MM.1S (cell line): ENCODE data around the gene CGB2.
"Not testable (repeated sequence)": the region's sequence is repeated elsewhere in the genome, so short reads cannot be mapped to it uniquely, and the experiment has no call there.

Source experiments
- DNase-seq: peaks from one replicate; pipeline ENCODE4 v3.0.0-alpha.2; 2015
- H2AFZ ChIP-seq: fragments of 300-600 bp; sonication (generic); 2 replicates; pipeline ENCODE4 v1.6.0; 2016; ENCODE audit warnings: antibody characterized with exemption, low read length
- H3F3A ChIP-seq: fragments of 300-600 bp; sonication (generic); 2 replicates; pipeline ENCODE4 v1.6.1; 2016; ENCODE audit warnings: mild to moderate bottlenecking, antibody characterized with exemption, low read length, moderate library complexity, mixed read lengths; ENCODE audit not compliant: insufficient read depth
- H3K27ac ChIP-seq: fragments of 300-600 bp; sonication (generic); 2 replicates; pipeline ENCODE4 v1.5.1; 2016; ENCODE audit warnings: mild to moderate bottlenecking, low read length
- H3K27me3 ChIP-seq: fragments of 300-600 bp; sonication (generic); replicated peaks from 2 replicates; pipeline ENCODE4 v1.6.0; 2016; ENCODE audit warnings: low read length; ENCODE audit not compliant: insufficient read depth
- H3K36me3 ChIP-seq: fragments of 300-600 bp; sonication (generic); replicated peaks from 2 replicates; pipeline ENCODE4 v1.6.1; 2016; ENCODE audit warnings: mild to moderate bottlenecking, low read length, mixed read lengths; ENCODE audit not compliant: insufficient read depth
- H3K4me1 ChIP-seq: fragments of 300-600 bp; sonication (generic); 2 replicates; pipeline ENCODE4 v1.6.1; 2016; ENCODE audit warnings: low read length, mixed read lengths
- H3K4me2 ChIP-seq: fragments of 300-600 bp; sonication (generic); 2 replicates; pipeline ENCODE4 v1.6.0; 2016; ENCODE audit warnings: low read depth, low read length
- H3K4me3 ChIP-seq: fragments of 300-600 bp; sonication (generic); 2 replicates; pipeline ENCODE4 v1.5.1; 2016; ENCODE audit warnings: low read length, mixed read lengths
- H3K79me2 ChIP-seq: fragments of 300-600 bp; sonication (generic); 2 replicates; pipeline ENCODE4 v1.6.1; 2016; ENCODE audit warnings: mixed run types, low read length, mixed read lengths
- H3K9ac ChIP-seq: fragments of 300-600 bp; sonication (generic); 2 replicates; pipeline ENCODE4 v1.6.1; 2016; ENCODE audit warnings: low read length, mixed read lengths
- H3K9me2 ChIP-seq: fragments of 300-600 bp; sonication (generic); replicated peaks from 2 replicates; pipeline ENCODE4 v1.6.1; 2016; ENCODE audit warnings: mild to moderate bottlenecking, low read length, mixed read lengths; ENCODE audit not compliant: insufficient read depth
- H3K9me3 ChIP-seq: fragments of 300-600 bp; sonication (generic); replicated peaks from 2 replicates; pipeline ENCODE4 v1.6.1; 2016; ENCODE audit warnings: mild to moderate bottlenecking, low read length, mixed read lengths; ENCODE audit not compliant: insufficient read depth
- H4K20me1 ChIP-seq: fragments of 300-600 bp; sonication (generic); 2 replicates; pipeline ENCODE4 v1.6.1; 2016; ENCODE audit warnings: mild to moderate bottlenecking, low read length, moderate library complexity, mixed read lengths; ENCODE audit not compliant: insufficient read depth
- EZH2 ChIP-seq: fragments of 300-600 bp; sonication (generic); optimal IDR thresholded peaks from 2 replicates; pipeline ENCODE3; 2017; ENCODE audit warnings: low read depth, mild to moderate bottlenecking, antibody characterized with exemption, low read length, mixed read lengths
- EZH2phosphoT487 ChIP-seq: fragments of 300-600 bp; sonication (generic); IDR thresholded peaks from 2 replicates; pipeline ENCODE4 v1.6.1; 2018; ENCODE audit warnings: antibody characterized with exemption, low read length
- TF ChIP-seq, protein P1 (sequence below): fragments of 300-600 bp; sonication (generic); IDR thresholded peaks from 2 replicates; pipeline ENCODE4 v1.5.1; 2016; ENCODE audit warnings: antibody characterized with exemption, low read length, mixed read lengths

The CGB2 gene

DNA sequence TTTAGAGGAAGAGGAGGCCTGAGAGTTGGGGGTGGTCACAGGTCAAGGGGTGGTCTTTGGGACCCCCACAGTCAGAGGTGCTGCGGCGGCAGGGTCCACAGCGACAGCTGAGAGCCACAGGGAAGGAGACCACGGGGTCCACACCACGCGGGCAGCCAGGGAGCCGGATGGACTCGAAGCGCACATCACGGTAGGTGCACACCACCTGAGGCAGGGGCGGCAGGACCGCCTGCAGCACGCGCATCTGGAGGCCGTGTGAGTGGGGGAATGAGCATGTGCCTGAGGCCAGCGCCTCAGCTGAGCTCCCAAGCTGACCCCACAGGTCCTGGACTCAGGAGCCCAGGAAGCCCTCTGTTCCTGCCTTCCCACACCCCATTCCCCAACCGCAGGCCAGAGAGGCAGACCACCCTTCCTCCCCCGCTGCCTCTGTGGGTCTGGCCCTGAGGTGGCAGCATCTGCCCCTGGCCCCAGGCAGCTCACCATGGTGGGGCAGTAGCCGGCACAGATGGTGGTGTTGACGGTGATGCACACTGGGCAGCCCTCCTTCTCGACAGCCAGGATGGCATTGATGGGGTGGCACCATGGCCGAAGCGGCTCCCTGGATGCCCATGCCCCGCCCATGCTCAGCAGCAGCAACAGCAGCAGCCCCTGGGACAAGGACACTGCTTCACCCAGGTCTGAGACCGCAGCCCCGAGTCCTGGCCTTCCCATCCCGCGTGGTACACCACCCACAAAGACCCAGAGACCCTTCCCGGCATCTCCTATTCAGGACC lies 15.4 kb upstream of the CGB2 start:
- Histone ChIP-seq H3K9me2 (no peaks in the 10 kb centered on the region), H3K36me3 (no peaks in the 10 kb centered on the region), H4K20me1 (no peaks in the 10 kb centered on the region), H2AFZ (no peak overlapping the region), H3K27ac (no peak overlapping the region), H3K4me3 (no peak overlapping the region), H3K9ac (no peak overlapping the region), H3K4me2 (no peak overlapping the region), H3F3A (no peaks in the 10 kb centered on the region), H3K27me3 (peaks cover 26% of the 10 kb centered on the region), H3K79me2 (no peaks in the 10 kb centered on the region), H3K4me1 (no peaks in the 10 kb centered on the region), H3K9me3 (no peaks in the 10 kb centered on the region)
- no peak for DNase-seq
- TF ChIP-seq EZH2phosphoT487 (no peak), EZH2 (no peak)
- TF ChIP-seq, protein P1, sequence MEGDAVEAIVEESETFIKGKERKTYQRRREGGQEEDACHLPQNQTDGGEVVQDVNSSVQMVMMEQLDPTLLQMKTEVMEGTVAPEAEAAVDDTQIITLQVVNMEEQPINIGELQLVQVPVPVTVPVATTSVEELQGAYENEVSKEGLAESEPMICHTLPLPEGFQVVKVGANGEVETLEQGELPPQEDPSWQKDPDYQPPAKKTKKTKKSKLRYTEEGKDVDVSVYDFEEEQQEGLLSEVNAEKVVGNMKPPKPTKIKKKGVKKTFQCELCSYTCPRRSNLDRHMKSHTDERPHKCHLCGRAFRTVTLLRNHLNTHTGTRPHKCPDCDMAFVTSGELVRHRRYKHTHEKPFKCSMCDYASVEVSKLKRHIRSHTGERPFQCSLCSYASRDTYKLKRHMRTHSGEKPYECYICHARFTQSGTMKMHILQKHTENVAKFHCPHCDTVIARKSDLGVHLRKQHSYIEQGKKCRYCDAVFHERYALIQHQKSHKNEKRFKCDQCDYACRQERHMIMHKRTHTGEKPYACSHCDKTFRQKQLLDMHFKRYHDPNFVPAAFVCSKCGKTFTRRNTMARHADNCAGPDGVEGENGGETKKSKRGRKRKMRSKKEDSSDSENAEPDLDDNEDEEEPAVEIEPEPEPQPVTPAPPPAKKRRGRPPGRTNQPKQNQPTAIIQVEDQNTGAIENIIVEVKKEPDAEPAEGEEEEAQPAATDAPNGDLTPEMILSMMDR: no peak

DNA sequence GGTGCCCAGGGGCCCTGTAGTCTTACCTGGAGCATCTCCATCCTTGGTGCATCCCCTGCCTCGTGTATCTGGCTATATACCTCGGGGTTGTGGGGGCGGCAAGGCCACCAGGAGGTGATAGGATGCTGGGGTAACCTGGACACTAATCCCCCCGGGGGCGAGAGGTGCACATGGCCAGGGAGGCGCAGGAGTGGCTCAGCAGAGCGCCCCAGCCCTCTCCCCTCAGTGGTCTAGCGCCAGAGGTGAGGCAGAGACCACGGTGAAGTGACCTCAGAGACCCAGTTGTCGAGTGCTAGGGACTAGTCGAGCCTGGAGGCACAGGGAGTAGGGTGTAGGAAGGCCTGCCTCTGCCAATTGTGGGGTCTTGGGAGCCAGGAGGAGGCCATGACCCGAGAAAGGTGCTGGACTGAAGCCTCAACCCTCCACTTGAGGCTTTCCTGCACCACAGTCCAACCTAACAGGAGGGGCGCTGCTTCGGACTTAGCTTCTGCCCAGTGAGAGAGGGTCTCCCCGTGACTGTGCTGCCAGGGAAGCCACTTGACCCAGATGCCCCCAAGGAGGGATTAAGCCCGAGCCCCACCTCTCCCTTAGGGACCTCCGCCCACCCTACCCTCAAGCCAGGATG lies 14.5 kb upstream of the CGB2 start, which contains the start of gene LHB:
Gene LHB (minus strand): TSS at position 51 of the 625 bp plus-strand sequence. CDS start 10 bp downstream, at position 41.
- Histone ChIP-seq H3K9me3 (no peaks in the 10 kb centered on the region), H2AFZ (0 out of 2 replicates have a peak within 1 kb of the TSS, but pooled peaks have one; percentile 11), H4K20me1 (no peaks in the 10 kb centered on the region), H3K4me1 (no peaks in the 10 kb centered on the region), H3K27me3 (peaks cover 30% of the 10 kb centered on the region), H3K79me2 (no peaks in the 10 kb centered on the region), H3F3A (no peaks in the 10 kb centered on the region), H3K27ac (no peak within 1 kb of the TSS), H3K9ac (no peak within 1 kb of the TSS), H3K4me2 (peak within 1 kb of the TSS; percentile 94), H3K9me2 (no peaks in the 10 kb centered on the region), H3K4me3 (peak within 1 kb of the TSS; percentile 56), H3K36me3 (no peaks in the 10 kb centered on the region)
- no peak for DNase-seq
- TF ChIP-seq EZH2phosphoT487 (no peak), EZH2 (no peak)
- TF ChIP-seq, protein P1: no peak

DNA sequence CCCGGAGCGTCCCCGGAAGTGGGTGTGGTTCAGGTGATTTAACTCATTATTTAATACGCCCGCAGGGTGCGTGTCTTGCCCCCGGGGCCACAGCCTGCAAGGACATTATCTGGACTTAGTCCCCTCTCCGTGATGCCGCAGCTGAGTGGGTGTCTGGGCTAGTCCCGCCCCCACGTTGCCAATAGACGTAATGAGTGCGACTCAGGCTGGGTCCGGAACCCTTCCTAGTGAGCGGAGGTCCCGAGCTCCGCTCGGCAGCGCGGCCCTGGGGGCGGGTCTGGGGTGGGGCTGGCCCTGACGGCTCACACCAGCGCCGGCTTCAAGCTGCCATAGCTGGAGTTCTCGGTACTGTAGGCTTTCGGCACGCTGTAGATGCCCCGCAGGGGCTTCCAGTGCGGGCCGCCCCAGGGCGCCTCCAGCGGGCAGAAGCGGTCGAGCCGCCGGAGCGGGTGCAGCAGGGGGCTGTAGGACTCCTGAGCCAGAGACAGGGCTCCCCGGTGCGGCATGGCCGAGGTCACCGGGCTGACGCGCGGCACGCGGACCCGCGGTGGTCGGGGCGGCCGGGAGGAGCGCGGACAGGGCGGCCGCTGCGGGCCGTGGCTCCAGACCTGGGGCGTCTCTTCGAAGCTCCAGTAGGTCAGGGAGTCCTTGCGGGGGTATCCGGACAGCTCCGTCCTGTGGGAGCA lies 13.9 kb upstream of the CGB2 start:
- H3K4me1 ChIP-seq: no peaks in the 10 kb centered on the region
- TF ChIP-seq, protein P1: peak; percentile 56
- no peak for TF ChIP-seq EZH2
- H3K9me3 ChIP-seq: no peaks in the 10 kb centered on the region
- H3K9ac ChIP-seq: no peak overlapping the region; the same call in 1 of the 2 replicates
- H3K36me3 ChIP-seq: no peaks in the 10 kb centered on the region
- peaks cover 34% of the 10 kb centered on the region for H3K27me3 ChIP-seq
- H3K4me2 ChIP-seq: peak overlapping the region; percentile 94
- H3F3A ChIP-seq: no peaks in the 10 kb centered on the region
- H4K20me1 ChIP-seq: no peaks in the 10 kb centered on the region
- H3K9me2 ChIP-seq: no peaks in the 10 kb centered on the region
- H2AFZ ChIP-seq: 0 out of 2 replicates have a peak overlapping the region, but pooled peaks have one; percentile 11
- peak; percentile 54 for DNase-seq
- H3K79me2 ChIP-seq: no peaks in the 10 kb centered on the region
- H3K4me3 ChIP-seq: peak overlapping the region; percentile 56
- no peak overlapping the region for H3K27ac ChIP-seq

DNA sequence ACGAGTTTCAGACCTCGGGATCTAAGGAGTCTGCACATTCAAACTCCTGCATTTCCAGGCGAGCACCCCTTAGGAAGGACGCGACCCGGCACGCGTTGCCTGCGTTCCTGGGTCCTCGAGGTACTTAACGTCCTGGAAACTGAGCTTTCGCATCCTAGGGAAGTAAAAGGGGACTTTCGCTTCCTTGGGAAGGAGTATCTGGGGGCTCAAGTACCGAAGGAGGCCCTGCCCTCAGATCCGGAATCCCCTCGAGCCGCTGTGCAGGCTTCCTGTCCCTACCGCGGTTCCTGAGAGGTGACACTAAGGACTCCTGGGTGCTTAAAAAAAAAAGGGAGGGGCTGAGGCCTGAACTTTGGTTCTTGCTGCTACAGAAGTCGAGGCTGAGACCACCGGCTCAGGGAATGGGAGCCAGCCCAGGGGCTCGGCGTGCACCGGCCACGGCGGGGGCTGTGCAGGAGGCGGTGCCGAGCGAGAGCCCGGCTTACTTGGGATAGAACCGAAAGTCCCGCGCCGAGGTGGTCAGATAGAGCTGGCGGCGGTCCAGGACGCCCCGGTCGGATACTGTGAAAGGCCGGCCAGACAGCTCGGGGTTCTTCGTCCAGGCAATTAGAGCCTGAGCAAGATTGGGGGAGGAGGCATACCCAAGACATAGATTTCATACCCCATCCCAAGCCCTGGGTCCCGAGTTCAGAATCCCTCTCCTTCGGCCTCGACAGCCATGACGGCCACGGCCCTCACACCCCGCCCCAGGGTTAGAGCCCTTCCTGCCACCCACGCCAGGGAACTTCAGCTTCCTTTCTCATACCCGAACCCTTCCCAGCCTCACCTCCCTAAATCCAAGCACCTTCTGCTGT lies 13.1 kb upstream of the CGB2 start:
- Histone ChIP-seq H3K4me3 (peak overlapping the region; percentile 56), H3K9ac (peak overlapping the region; percentile 25; the same call in 1 of the 2 replicates), H3K4me2 (peak overlapping the region; percentile 94), H3K27me3 (peaks cover 34% of the 10 kb centered on the region), H2AFZ (0 out of 2 replicates have a peak overlapping the region, but pooled peaks have one; percentile 20)
- H3K9me2 ChIP-seq, DNase-seq, H3F3A ChIP-seq, H4K20me1 ChIP-seq, H3K9me3 ChIP-seq, H3K4me1 ChIP-seq, H3K36me3 ChIP-seq, H3K79me2 ChIP-seq, H3K27ac ChIP-seq: not testable (repeated sequence)
